ENCODE results near the gene GRID2.

- no peak for TF ChIP-seq POLR2AphosphoS5 (IDR thresholded peaks at IDR 0.05)
- TF ChIP-seq, protein P1, sequence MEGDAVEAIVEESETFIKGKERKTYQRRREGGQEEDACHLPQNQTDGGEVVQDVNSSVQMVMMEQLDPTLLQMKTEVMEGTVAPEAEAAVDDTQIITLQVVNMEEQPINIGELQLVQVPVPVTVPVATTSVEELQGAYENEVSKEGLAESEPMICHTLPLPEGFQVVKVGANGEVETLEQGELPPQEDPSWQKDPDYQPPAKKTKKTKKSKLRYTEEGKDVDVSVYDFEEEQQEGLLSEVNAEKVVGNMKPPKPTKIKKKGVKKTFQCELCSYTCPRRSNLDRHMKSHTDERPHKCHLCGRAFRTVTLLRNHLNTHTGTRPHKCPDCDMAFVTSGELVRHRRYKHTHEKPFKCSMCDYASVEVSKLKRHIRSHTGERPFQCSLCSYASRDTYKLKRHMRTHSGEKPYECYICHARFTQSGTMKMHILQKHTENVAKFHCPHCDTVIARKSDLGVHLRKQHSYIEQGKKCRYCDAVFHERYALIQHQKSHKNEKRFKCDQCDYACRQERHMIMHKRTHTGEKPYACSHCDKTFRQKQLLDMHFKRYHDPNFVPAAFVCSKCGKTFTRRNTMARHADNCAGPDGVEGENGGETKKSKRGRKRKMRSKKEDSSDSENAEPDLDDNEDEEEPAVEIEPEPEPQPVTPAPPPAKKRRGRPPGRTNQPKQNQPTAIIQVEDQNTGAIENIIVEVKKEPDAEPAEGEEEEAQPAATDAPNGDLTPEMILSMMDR (IDR thresholded peaks at IDR 0.05) = no peak
Measured at GRCh38 chr4:93732509-93732908, 1428.7 kb downstream of the GRID2 start.

All from stomach (tissue), 4 donors.